Fibroblast of pulmonary artery (primary cell): Measurements from ENCODE around the gene MOB3B.

Source experiments
- DNase-seq: peaks from one replicate; pipeline ENCODE4 v3.0.0-alpha.2; 2010; ENCODE audit warnings: low read depth
- H3K4me3 ChIP-seq: replicated peaks from 2 replicates; pipeline ENCODE4 v1.5.1; 2011; ENCODE audit warnings: low read depth, mild to moderate bottlenecking, control low read depth, low read length, moderate library complexity
- TF ChIP-seq, protein P1 (sequence below): IDR thresholded peaks from 2 replicates; pipeline ENCODE4 v1.5.1; 2011; ENCODE audit warnings: mild to moderate bottlenecking, control low read depth, low read length, inconsistent platforms; ENCODE audit errors: missing control alignments

Gene MOB3B

DNA sequence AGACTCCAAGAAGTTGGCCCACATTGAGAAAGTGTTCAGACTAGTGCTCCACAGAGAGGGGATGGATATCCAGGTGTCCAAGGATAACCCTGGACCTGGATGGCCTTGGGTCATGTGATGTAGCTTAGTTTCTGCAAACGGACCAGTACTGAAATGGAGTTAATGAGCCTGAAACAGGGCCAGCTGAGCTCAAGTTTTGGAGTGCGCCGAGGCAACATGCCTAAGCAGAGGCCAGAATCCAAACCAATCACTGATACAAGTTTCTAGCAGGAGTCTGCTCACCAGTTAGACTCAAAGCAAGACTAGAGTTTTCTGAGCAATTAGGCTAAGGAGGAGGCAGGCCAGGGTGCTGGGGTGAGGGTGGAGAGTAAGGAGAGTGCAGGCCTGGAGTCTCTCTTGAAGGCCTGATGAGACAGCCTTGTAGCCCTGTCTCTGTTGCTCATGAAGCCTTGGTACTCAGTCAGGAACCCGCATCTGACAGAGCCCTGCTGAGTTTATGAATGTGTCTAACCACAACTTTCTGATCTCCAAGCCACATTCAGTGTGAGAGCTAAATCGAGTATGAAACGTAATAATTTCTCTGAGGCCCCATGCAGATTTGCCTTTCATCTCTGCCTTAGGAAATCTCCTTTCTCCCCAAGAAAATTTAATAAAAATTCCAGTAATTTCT lies 163.8 kb downstream of the MOB3B start:
- TF ChIP-seq, protein P1, sequence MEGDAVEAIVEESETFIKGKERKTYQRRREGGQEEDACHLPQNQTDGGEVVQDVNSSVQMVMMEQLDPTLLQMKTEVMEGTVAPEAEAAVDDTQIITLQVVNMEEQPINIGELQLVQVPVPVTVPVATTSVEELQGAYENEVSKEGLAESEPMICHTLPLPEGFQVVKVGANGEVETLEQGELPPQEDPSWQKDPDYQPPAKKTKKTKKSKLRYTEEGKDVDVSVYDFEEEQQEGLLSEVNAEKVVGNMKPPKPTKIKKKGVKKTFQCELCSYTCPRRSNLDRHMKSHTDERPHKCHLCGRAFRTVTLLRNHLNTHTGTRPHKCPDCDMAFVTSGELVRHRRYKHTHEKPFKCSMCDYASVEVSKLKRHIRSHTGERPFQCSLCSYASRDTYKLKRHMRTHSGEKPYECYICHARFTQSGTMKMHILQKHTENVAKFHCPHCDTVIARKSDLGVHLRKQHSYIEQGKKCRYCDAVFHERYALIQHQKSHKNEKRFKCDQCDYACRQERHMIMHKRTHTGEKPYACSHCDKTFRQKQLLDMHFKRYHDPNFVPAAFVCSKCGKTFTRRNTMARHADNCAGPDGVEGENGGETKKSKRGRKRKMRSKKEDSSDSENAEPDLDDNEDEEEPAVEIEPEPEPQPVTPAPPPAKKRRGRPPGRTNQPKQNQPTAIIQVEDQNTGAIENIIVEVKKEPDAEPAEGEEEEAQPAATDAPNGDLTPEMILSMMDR: no peak
- DNase-seq: no peak
- H3K4me3 ChIP-seq: no peak overlapping the region

DNA sequence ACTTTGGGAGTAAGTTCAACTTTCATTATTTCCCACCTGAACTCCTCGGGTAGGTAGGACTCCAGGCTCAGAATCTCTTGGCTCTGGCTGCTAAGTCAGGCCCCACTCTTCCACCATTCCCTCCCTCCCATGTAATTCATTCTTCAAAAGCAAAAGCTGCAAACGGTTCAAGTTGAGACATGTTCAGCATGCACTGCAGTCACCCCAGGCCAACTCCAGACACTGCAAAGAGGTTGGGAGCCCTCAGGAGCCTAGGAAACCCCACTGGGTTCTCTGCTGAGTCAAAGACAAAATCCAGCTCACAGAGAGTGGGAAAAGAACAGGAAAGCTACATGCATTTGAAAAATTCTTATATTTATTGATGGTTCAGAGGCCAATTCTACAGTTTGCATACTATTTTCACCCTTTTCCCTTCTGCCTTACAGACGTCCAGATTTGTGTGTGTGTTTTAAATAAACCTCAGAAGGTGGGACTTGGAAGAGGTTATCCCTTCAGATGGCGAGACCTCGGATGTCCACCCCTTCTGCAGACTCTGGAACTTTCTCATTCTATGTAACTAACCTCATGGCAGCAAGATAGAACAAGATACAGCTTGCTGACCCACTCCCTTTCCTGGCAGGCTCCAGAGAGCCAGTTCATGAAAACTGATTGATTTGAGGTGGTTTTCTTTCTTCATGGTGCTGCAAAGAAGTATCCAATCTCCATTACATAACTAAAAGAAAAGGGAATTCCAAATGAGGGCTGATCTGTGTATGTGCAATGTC lies 167.0 kb downstream of the MOB3B start:
- TF ChIP-seq, protein P1: no peak
- H3K4me3 ChIP-seq: no peak overlapping the region
- DNase-seq: no peak

DNA sequence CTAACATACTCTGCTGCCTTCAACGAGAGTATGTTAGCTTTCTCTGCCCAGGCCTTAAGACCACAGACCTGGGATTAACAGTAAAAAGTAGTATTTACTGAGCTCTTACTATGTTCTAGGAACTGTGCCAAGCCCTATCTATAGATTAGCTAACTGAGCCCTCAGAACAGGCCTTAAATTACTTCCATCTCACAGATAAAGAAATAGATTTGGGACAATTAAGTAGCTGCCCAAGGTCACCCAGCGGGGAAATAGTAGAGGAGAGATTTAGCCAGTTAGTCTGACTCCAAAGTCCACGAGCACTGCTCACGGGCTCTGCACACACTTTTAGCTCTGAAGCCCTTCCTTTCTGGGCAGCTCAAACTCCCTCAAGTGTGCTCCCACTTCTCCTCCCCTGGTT lies 168.1 kb downstream of the MOB3B start:
- DNase-seq: no peak
- TF ChIP-seq, protein P1: no peak
- no peak overlapping the region for H3K4me3 ChIP-seq

DNA sequence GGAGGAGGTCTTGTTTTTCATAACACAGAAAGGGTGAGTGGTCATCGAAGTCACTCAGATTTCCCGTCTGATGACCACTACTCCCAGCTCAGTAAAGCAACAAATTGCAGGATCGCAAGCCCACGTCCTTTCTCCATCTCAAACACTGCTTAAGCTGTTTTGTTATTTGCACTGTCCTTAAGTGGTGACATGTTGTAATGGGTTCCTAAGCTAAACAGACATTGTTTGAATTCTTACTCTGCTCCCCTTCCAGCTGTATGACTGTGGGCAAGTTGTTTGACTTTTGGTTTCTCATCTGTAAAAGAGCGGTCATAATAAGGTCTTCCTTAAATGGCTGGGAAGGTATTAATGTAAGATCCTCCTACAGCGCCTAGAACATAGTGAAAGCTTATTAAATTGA lies 169.9 kb downstream of the MOB3B start:
- TF ChIP-seq, protein P1: no peak
- H3K4me3 ChIP-seq: no peak overlapping the region
- DNase-seq: no peak

DNA sequence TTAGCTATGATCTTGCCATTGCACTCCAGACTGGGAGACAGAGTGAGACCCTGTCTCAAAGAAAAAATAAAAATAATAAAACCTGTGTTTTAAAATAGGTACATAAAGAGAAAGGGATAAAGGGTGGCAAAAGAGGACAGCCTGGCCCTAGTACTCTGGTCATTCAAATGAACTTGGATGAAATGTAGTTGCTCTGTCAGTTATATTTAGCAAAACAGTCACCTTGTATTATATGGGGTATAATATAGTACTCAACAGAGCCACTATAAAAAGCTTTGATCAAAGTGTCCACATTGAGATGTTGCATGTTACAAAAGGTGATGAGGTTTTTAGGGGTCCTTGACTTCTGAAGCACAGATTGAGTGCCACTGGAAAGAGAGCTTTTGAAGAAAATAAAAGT lies 171.6 kb downstream of the MOB3B start:
- TF ChIP-seq, protein P1: no peak
- no peak for DNase-seq
- H3K4me3 ChIP-seq: no peak overlapping the region

DNA sequence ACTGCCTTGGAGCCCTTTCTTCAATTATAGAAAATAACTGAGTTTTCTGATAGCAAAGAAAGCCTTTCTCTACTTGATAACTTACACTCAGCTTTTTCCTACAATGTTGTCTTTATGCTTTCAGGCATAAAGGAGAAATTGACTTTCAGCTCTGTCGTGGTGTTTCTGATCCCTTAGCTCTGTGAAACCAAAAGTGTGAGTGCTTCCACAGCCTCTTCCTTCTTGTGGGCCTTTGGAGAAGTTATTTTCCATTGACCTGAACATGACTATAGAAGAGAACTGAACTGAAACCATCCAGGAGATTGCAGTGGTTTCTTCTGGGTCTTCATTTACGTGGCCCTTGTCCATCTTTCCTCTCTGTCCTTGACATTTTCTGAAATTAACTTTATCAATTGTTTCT lies 173.2 kb downstream of the MOB3B start:
- TF ChIP-seq, protein P1: no peak
- H3K4me3 ChIP-seq: no peak overlapping the region
- DNase-seq: no peak
